CD14-positive monocyte (primary cell): ENCODE measurements around the gene MAP1LC3A. TPM values are rescaled to one million over a fixed set of nuclear protein-coding genes. Genes with fewer than 3 reads are reported as not detected.

Experiments
- DNase-seq, 3 donors: peaks; one replicate each; pipeline ENCODE4 v3.0.0-alpha.2; 2011 to 2022
- H2AFZ ChIP-seq: 2 replicates; pipeline ENCODE4 v1.6.0; 2012; ENCODE audit warnings: mild to moderate bottlenecking, low read depth, low read length, inconsistent platforms; ENCODE audit not compliant: insufficient read depth, poor library complexity, severe bottlenecking
- H3K27ac ChIP-seq, 2 donors: 1 replicate in 1 of 2; 2 replicates in 1 of 2; pipeline ENCODE4 v1.5.1; 2012 to 2013; ENCODE audit warnings: low read length in 2 of 2, control low read depth in 1 of 2, inconsistent platforms in 1 of 2, low read depth in 1 of 2, mild to moderate bottlenecking in 1 of 2
- H3K27me3 ChIP-seq, 2 donors: one replicate each; pipeline versions ENCODE4 v1.6.0 to v1.6.1; 2011 to 2013; ENCODE audit warnings: low read length in 2 of 2; ENCODE audit not compliant: control insufficient read depth in 2 of 2, insufficient read depth in 2 of 2
- H3K36me3 ChIP-seq, 2 donors: replicated peaks in 1 of 2; 1 replicate in 1 of 2; 2 replicates in 1 of 2; pipeline versions ENCODE4 v1.5.1 to v1.6.1; 2012 to 2013; ENCODE audit warnings: low read length in 2 of 2, control low read depth in 1 of 2, inconsistent platforms in 1 of 2, mild to moderate bottlenecking in 1 of 2; ENCODE audit not compliant: insufficient read depth in 2 of 2, control insufficient read depth in 1 of 2
- H3K4me1 ChIP-seq, 2 donors: 1 replicate in 1 of 2; 2 replicates in 1 of 2; pipeline versions ENCODE4 v1.5.1 to v1.6.1; 2012 to 2013; ENCODE audit warnings: low read length in 2 of 2, control low read depth in 1 of 2, inconsistent platforms in 1 of 2, mild to moderate bottlenecking in 1 of 2, moderate library complexity in 1 of 2; ENCODE audit not compliant: insufficient read depth in 2 of 2, control insufficient read depth in 1 of 2
- H3K4me2 ChIP-seq: replicated peaks from 2 replicates; pipeline ENCODE3; 2012; ENCODE audit warnings: low read length, moderate library complexity, mild to moderate bottlenecking; ENCODE audit not compliant: poor library complexity, severe bottlenecking; ENCODE audit errors: extremely low read depth
- H3K4me3 ChIP-seq, 3 experiments: fragments of 200-600 bp in 1 of 3; sonication (generic) in 1 of 3; replicated peaks in 1 of 3; 1 replicate in 2 of 3; 2 replicates in 1 of 3; pipeline ENCODE4 v1.5.1; 2011 to 2013; ENCODE audit warnings: low read length in 3 of 3, mild to moderate bottlenecking in 3 of 3, control low read depth in 2 of 3, low read depth in 2 of 3, inconsistent platforms in 1 of 3, moderate library complexity in 1 of 3
- H3K79me2 ChIP-seq: 2 replicates; pipeline ENCODE4 v1.6.0; 2012; ENCODE audit warnings: mild to moderate bottlenecking, control low read depth, inconsistent platforms, low read length, moderate library complexity; ENCODE audit not compliant: insufficient read depth
- H3K9ac ChIP-seq: 2 replicates; pipeline ENCODE4 v1.6.0; 2017; ENCODE audit warnings: low read length, mild to moderate bottlenecking; ENCODE audit not compliant: insufficient read depth, poor library complexity, severe bottlenecking
- H3K9me3 ChIP-seq, 2 donors: replicated peaks in 1 of 2; 1 replicate in 1 of 2; 2 replicates in 1 of 2; pipeline versions ENCODE4 v1.5.1 to v1.6.1; 2012 to 2013; ENCODE audit warnings: low read length in 2 of 2, control low read depth in 1 of 2; ENCODE audit not compliant: control insufficient read depth in 1 of 2, insufficient read depth in 1 of 2
- H4K20me1 ChIP-seq: 2 replicates; pipeline ENCODE4 v1.6.0; 2012; ENCODE audit warnings: mild to moderate bottlenecking, low read length, control low read depth, moderate library complexity; ENCODE audit not compliant: insufficient read depth
- H3K27ac Mint-ChIP-seq, 7 donors: one replicate each; pipeline ENCODE4 v1.8.0; 2020; ENCODE audit warnings: mild to moderate bottlenecking in 7 of 7, mixed read lengths in 7 of 7, moderate library complexity in 6 of 7, inconsistent platforms in 2 of 7
- H3K27me3 Mint-ChIP-seq, 3 donors: one replicate each; pipeline ENCODE4 v1.8.0; 2021 to 2022; ENCODE audit warnings: low read depth in 3 of 3, mild to moderate bottlenecking in 3 of 3, mixed read lengths in 3 of 3, moderate library complexity in 3 of 3, inconsistent platforms in 1 of 3
- H3K36me3 Mint-ChIP-seq, 2 donors: one replicate each; pipeline ENCODE4 v1.8.0; 2020; ENCODE audit warnings: mixed read lengths in 2 of 2, inconsistent platforms in 1 of 2, mild to moderate bottlenecking in 1 of 2
- H3K4me1 Mint-ChIP-seq: one replicate; pipeline ENCODE4 v1.8.0; 2020; ENCODE audit warnings: mild to moderate bottlenecking, mixed read lengths
- H3K4me3 Mint-ChIP-seq, 2 donors: one replicate each; pipeline ENCODE4 v1.8.0; 2020; ENCODE audit warnings: mild to moderate bottlenecking in 2 of 2, mixed read lengths in 2 of 2, moderate library complexity in 1 of 2
- H3K9me3 Mint-ChIP-seq, 7 donors: one replicate each; pipeline ENCODE4 v1.8.0; 2020 to 2022; ENCODE audit warnings: mixed read lengths in 7 of 7, mild to moderate bottlenecking in 6 of 7, moderate library complexity in 6 of 7, inconsistent platforms in 2 of 7
- CTCF ChIP-seq: fragments of 200-600 bp; IDR thresholded peaks from one replicate; pipeline ENCODE4 v1.8.0; 2022; ENCODE audit warnings: antibody characterized with exemption, mild to moderate bottlenecking
- WGBS: methylation state at CpG from one replicate; pipeline ENCODE4 v1.1.5; 2013; ENCODE audit warnings: missing lambda C conversion rate; ENCODE audit not compliant: insufficient coverage; 5-methylcytosine and 5-hydroxymethylcytosine counted together
- intact Hi-C, 2 donors: fragments of 100-400 bp; cut with micrococcal nuclease; formaldehyde crosslinking; loops; one replicate each; pipeline versions ENCODE4 v1.15.0 to v1.15.1; 2023
- polyA plus RNA-seq, 3 donors: library from polyadenylated mRNA; depleted of rRNA in 1 of 3; unstranded in 2 of 3; stranded (reverse) in 1 of 3; fragments of 300-500 nt in 2 of 3; fragments of >200 nt in 1 of 3; fragmentation: Illumina TruSeq in 2 of 3; gene quantifications; 1 replicate in 2 of 3; 2 replicates in 1 of 3; pipeline ENCODE4 v1.2.3, GENCODE V29; 2012 to 2021

Gene MAP1LC3A
- polyA plus RNA-seq, 3 donors = 2.5 to 7.7 (median 2.6) TPM

GRCh38 chr20:34577061-34577460, 18.5 kb downstream of the MAP1LC3A start:
- Histone ChIP-seq H3K27me3 (no peaks in the 10 kb centered on the region), H3K4me3 (no peak overlapping the region), H3K9me3 (no peaks in the 10 kb centered on the region), H3K4me1 (peaks cover 10 to 12% of the 10 kb centered on the region in 2 donors), H2AFZ (no peak overlapping the region), H3K9ac (no peak overlapping the region), H3K27ac (no peak overlapping the region), H3K79me2 (no peaks in the 10 kb centered on the region), H3K36me3 (peaks cover 6 to 30% of the 10 kb centered on the region in 2 donors), H4K20me1 (no peaks in the 10 kb centered on the region), H3K4me2 (no peak overlapping the region)
- Mint-ChIP-seq H3K9me3 (no peaks in the 10 kb centered on the region), H3K27ac (no peak overlapping the region), H3K4me3 (no peak overlapping the region), H3K36me3 (peaks cover 28 to 30% of the 10 kb centered on the region in 2 donors), H3K27me3 (no peaks in the 10 kb centered on the region), H3K4me1 (peaks cover 17% of the 10 kb centered on the region)
- WGBS = 100% methylated on average over 4 of the region's 4 CpGs
- TF ChIP-seq CTCF = no peak
- no peak for DNase-seq
- intact Hi-C loops = no loop called here

- peaks cover 24 to 30% of the 10 kb centered on the region in 2 donors for H3K36me3 Mint-ChIP-seq
- 0% methylated on average over 1 of the region's 2 CpGs for WGBS
- DNase-seq = peak in 1 of 3 donors; percentile 78
- no peak overlapping the region for H3K4me3 Mint-ChIP-seq
- H3K36me3 ChIP-seq = peaks cover 6 to 35% of the 10 kb centered on the region in 2 donors
- no peak overlapping the region for H2AFZ ChIP-seq
- no peak overlapping the region for H3K4me3 ChIP-seq
- intact Hi-C loops = no loop called here
- no peaks in the 10 kb centered on the region for H3K27me3 ChIP-seq
- no peaks in the 10 kb centered on the region for H3K9me3 ChIP-seq
- peak overlapping the region in 1 of 7 donors; percentile 70 for H3K27ac Mint-ChIP-seq
- H3K4me1 ChIP-seq = peaks cover 10 to 12% of the 10 kb centered on the region in 2 donors
- H3K4me2 ChIP-seq = no peak overlapping the region
- H3K9me3 Mint-ChIP-seq = no peaks in the 10 kb centered on the region
- no peaks in the 10 kb centered on the region for H3K27me3 Mint-ChIP-seq
- H3K79me2 ChIP-seq = no peaks in the 10 kb centered on the region
- H3K9ac ChIP-seq = no peak overlapping the region
- TF ChIP-seq CTCF = no peak
- no peak overlapping the region for H3K27ac ChIP-seq
- H3K4me1 Mint-ChIP-seq = peaks cover 17% of the 10 kb centered on the region
- no peaks in the 10 kb centered on the region for H4K20me1 ChIP-seq
Observed at GRCh38 chr20:34578025-34578424, 19.5 kb downstream of the MAP1LC3A start.
